Uterus (tissue), 2 donors: ENCODE measurements around the gene PI4K2A.

ENCODE experiments used
- CTCF ChIP-seq, 4 experiments: fragments of 200-600 bp in 2 of 4; fragments of 450-650 bp in 2 of 4; sonication (generic) in 2 of 4; IDR thresholded peaks; one replicate each; pipeline ENCODE4 v1.5.1; 2016 to 2019; ENCODE audit warnings: antibody characterized with exemption in 4 of 4, mild to moderate bottlenecking in 2 of 4, moderate library complexity in 1 of 4
- POLR2A ChIP-seq, 2 donors: fragments of 450-650 bp; IDR thresholded peaks; one replicate each; pipeline ENCODE4 v1.6.1; 2016; ENCODE audit warnings: antibody characterized with exemption in 2 of 2, mild to moderate bottlenecking in 1 of 2, moderate library complexity in 1 of 2

GRCh38 chr10:97640174-97640867, at the start of gene PI4K2A:
- TF ChIP-seq CTCF (IDR thresholded peaks at IDR 0.05) (peak in 1 of 4 experiments; percentile 3), POLR2A (IDR thresholded peaks at IDR 0.05) (peak; percentile 88 to 91)
